IMR-90 (cell line): Measurements from ENCODE around the gene FER1L5.

Experiments used
- BHLHE40 ChIP-seq: fragments of 150-350 bp; IDR thresholded peaks from 2 replicates; pipeline ENCODE4 v1.6.1; 2016; ENCODE audit warnings: mild to moderate bottlenecking, low read depth, low read length
- CEBPB ChIP-seq: IDR thresholded peaks from 2 replicates; pipeline ENCODE4 v1.6.1; 2012; ENCODE audit warnings: low read depth, low read length, improper control_type of control experiment
- CTCF ChIP-seq: conservative IDR thresholded peaks from 2 replicates; pipeline ENCODE4 v1.5.1; 2012; ENCODE audit warnings: mild to moderate bottlenecking, low read depth, low read length, improper control_type of control experiment
- FOS ChIP-seq: fragments of 150-350 bp; IDR thresholded peaks from 2 replicates; pipeline ENCODE4 v1.6.1; 2016; ENCODE audit warnings: low read depth, low read length
- MXI1 ChIP-seq: IDR thresholded peaks from 2 replicates; pipeline ENCODE4 v1.6.1; 2012; ENCODE audit warnings: low read depth, mild to moderate bottlenecking, low read length, moderate library complexity, borderline replicate concordance
- NFE2L2 ChIP-seq: fragments of 150-350 bp; IDR thresholded peaks from 2 replicates; pipeline ENCODE4 v1.6.1; 2016; ENCODE audit warnings: low read depth, mild to moderate bottlenecking, low read length
- POLR2A ChIP-seq: IDR thresholded peaks from 2 replicates; pipeline ENCODE4 v1.6.1; 2012; ENCODE audit warnings: mild to moderate bottlenecking, low read depth, low read length
- RAD21 ChIP-seq: IDR thresholded peaks from 2 replicates; pipeline ENCODE4 v1.6.1; 2012; ENCODE audit warnings: low read length, improper control_type of control experiment
- RCOR1 ChIP-seq: IDR thresholded peaks from 2 replicates; pipeline ENCODE4 v1.6.1; 2012; ENCODE audit warnings: mild to moderate bottlenecking, low read length, improper control_type of control experiment; ENCODE audit not compliant: insufficient replicate concordance
- SMC3 ChIP-seq: fragments of 150-350 bp; IDR thresholded peaks from 2 replicates; pipeline ENCODE4 v1.6.1; 2016; ENCODE audit warnings: low read depth, mild to moderate bottlenecking, antibody characterized with exemption, low read length, moderate library complexity
- USF2 ChIP-seq: fragments of 150-350 bp; IDR thresholded peaks from 2 replicates; pipeline ENCODE4 v1.6.1; 2017; ENCODE audit warnings: mild to moderate bottlenecking, antibody characterized with exemption, low read length, low read depth

GRCh38 chr2:96754317-96754716 lies 111.8 kb downstream of the FER1L5 start:
- TF ChIP-seq CTCF = no peak
- no peak for TF ChIP-seq SMC3
- TF ChIP-seq NFE2L2 = no peak
- TF ChIP-seq BHLHE40 = no peak
- TF ChIP-seq POLR2A = no peak
- TF ChIP-seq CEBPB = no peak
- no peak for TF ChIP-seq FOS
- TF ChIP-seq RAD21 = no peak
- TF ChIP-seq RCOR1 = no peak
- no peak for TF ChIP-seq MXI1
- TF ChIP-seq USF2 = no peak
